ENCODE results near the gene CSNK1D. TPM values are rescaled to one million over a fixed set of nuclear protein-coding genes. Genes with fewer than 3 reads are reported as not detected.
A peak's percentile ranks its signal among the peaks of the same experiment; 100 is the strongest.

Gene CSNK1D
- total RNA-seq, 3 donors from 2014 or later, result 177 to 221 (median 189) TPM

DNA sequence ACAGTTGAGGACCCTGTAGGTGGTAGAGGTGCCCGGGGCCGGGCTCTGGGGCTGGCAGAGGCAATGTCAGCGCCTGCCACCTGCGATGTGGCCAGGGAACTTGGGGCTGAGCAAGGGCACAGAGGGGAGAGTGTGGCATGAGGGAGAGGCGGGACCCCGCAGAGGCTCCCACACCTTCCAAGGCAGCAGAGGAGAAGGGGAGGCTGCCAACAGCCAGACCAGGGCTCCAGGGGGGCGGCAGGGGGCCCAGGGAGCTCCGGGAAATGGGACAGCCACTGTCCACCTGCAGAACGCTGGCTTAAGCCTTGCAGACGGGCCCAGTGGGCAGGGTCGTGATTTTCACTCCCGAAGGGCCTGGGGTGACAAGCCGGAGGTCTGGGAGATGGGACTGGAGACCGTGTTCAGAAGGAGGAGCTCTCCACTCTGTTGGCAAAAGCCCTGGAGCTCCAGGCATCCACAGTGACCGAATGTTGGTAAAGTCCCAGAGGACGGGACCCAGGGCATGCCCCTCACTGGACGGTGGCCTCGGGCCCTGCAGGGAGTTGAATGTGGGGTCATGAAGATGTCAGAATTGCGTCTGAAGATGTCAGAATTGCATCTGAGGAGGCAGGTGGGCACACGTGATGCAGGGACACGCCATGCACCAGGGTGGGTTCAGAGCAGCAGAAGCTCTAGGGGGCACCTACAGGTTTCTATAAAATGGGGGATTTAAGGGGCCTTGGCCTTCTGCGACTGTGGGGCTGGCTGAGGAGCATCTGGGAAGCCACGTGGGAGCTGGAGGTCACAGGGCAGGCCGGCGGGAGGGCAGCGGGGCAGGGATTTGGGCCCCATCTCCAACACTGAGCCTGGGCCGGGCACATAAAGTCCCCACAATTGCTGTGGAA is 25.3 kb upstream of the CSNK1D start:
- TF ChIP-seq, protein P1, sequence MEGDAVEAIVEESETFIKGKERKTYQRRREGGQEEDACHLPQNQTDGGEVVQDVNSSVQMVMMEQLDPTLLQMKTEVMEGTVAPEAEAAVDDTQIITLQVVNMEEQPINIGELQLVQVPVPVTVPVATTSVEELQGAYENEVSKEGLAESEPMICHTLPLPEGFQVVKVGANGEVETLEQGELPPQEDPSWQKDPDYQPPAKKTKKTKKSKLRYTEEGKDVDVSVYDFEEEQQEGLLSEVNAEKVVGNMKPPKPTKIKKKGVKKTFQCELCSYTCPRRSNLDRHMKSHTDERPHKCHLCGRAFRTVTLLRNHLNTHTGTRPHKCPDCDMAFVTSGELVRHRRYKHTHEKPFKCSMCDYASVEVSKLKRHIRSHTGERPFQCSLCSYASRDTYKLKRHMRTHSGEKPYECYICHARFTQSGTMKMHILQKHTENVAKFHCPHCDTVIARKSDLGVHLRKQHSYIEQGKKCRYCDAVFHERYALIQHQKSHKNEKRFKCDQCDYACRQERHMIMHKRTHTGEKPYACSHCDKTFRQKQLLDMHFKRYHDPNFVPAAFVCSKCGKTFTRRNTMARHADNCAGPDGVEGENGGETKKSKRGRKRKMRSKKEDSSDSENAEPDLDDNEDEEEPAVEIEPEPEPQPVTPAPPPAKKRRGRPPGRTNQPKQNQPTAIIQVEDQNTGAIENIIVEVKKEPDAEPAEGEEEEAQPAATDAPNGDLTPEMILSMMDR (IDR thresholded peaks at IDR 0.05), result no peak
- intact Hi-C loops (cut with DNase I, micrococcal nuclease), result no loop called here
- ATAC-seq (no peak), DNase-seq (no peak)
- H3K9me3 ChIP-seq, result no peaks in the 10 kb centered on the region
- no peak overlapping the region for H3K4me3 ChIP-seq
- H3K4me1 ChIP-seq (ENCODE audit: low read depth), result peaks cover 48% of the 10 kb centered on the region
- no peaks in the 10 kb centered on the region for H3K36me3 ChIP-seq (ENCODE audit: low read depth)

DNA sequence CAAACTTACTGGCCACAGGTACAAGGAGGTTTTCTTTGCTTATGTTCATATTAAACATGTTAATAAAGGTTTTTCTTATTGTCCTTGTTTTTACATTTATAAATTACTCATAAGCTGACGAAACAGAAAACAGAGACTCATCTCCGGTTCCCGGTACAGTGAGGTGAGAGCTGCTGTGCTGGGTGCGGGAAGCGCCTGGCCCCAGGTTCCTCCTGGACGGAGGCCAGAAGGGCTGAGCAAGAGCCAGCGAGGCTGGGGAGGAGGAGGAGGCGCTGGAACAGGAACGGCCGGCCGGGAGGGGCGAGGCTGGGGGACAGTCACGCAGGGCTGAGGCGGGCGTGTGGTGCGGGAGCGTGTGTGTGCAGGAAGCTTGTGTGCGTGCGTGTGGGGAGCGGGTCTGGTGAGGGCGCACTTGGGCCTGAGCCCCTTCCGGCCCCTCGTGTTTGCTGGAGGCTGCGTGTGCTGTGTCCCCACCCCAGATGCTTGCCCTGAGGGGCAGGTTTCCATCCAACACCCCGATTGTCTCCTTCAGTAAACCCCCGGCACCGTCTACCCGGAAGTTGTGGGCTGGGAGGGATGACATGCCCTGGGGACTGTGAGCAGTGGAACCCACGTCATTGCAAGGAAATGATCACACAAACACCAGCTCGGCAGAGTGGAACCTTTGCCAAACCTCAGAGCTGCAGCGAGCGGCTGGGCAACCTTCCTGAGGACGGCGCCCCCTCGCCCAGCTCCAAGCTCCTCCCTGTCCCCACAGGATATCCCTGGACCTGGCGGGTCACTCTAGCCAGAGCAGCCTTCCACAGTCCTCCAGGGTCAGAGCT is 24.4 kb upstream of the CSNK1D start:
- peak; percentile 75 for ATAC-seq
- Histone ChIP-seq H3K4me3 (peak overlapping the region; percentile 11), H3K9me3 (no peaks in the 10 kb centered on the region), H3K4me1 (ENCODE audit: low read depth) (peaks cover 49% of the 10 kb centered on the region), H3K36me3 (ENCODE audit: low read depth) (no peaks in the 10 kb centered on the region)
- intact Hi-C loops (cut with DNase I, micrococcal nuclease), result no loop called here
- TF ChIP-seq, protein P1 (IDR thresholded peaks at IDR 0.05), result no peak
- peak; percentile 92 to 96 (median 94) for DNase-seq

DNA sequence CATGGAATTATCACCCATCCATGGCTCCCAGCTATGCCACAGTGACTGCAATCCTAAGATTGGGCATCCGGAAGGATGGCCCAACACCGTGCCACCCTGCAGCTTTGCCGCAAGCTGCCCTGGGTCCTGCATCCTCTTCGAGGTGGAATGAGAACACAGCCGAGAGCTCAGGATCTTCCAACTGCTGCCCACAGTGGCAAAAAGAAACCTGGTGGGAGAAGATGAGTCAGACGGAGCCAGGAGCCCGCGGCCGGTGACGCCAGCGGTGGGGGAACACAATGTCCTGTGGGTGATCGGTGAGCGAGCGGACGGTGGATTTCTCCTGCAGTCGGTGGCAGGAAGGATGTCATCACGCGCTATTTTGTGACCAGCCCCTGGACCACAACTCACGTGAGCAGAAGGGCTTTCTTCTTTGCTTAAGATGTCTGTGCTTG is 23.8 kb upstream of the CSNK1D start:
- Histone ChIP-seq H3K4me3 (peak overlapping the region; percentile 11), H3K4me1 (ENCODE audit: low read depth) (peaks cover 50% of the 10 kb centered on the region), H3K36me3 (ENCODE audit: low read depth) (no peaks in the 10 kb centered on the region), H3K9me3 (no peaks in the 10 kb centered on the region)
- intact Hi-C loops (cut with DNase I, micrococcal nuclease), result no loop called here
- TF ChIP-seq, protein P1 (IDR thresholded peaks at IDR 0.05), result no peak
- ATAC-seq, result peak; percentile 27
- peak; percentile 77 to 95 (median 83) for DNase-seq

DNA sequence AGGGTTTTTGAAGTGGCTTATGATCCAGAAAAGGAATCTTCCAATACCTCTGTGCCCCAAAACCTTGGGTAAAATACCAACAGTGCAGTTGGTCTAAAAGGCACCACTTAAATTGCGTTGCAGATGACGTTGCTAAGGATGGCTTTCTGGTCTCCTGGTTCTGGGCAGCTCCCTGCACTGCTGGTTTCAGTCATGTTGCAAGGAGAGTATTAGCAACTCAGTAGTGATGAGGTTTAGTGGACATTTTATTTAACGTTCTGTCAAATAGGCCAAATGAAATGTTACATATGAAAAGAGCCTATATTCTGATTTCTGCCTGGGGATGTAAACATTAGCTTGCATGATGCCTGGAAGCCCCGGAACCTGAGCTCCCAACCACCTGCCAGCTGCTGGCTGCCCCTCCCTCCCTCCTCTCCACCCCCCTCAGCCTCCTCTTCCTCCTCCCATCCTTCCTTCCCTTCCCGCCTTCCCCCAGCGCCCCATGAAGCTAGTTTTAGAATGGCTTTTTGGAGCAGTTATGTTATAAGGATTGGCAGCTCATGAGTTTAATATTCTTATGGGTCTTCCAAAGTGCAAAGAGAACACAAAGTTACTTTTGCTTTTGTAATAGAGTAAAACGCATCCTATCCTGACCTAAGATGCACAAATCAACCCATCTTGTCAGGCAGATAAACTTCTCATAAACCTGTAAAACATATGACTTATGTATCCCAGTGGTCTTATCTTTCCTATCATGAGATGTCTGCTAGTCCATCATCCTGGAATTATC is 23.2 kb upstream of the CSNK1D start:
- DNase-seq (peak in 2 of 3 donors; percentile 38 to 74), ATAC-seq (no peak)
- TF ChIP-seq, protein P1 (IDR thresholded peaks at IDR 0.05), result no peak
- Histone ChIP-seq H3K4me1 (ENCODE audit: low read depth) (peaks cover 55% of the 10 kb centered on the region), H3K4me3 (no peak overlapping the region), H3K9me3 (no peaks in the 10 kb centered on the region), H3K36me3 (ENCODE audit: low read depth) (no peaks in the 10 kb centered on the region)
- intact Hi-C loops (cut with DNase I, micrococcal nuclease), result no loop called here

DNA sequence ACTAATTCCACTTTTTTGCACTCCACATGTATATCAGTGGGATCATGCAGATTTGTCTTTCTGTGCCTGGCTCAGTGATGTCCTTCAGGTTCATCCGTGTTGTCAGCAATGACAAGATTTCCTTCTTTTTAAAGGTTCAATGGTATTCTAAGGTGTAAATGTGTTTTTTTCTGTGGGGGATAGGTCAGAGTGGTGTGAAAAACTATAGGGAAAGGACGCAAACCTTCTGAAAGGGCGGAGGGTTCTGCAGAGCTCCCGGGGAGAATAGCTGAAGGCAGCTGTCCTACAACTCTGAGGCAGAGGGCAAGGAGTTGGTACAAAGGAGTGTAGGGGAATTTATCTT is 21.9 kb upstream of the CSNK1D start:
- DNase-seq, result no peak
- peak; percentile 1 for ATAC-seq
- intact Hi-C loops (cut with DNase I, micrococcal nuclease), result no loop called here
- no peak overlapping the region for H3K4me3 ChIP-seq
- peaks cover 49% of the 10 kb centered on the region for H3K4me1 ChIP-seq (ENCODE audit: low read depth)
- H3K9me3 ChIP-seq, result no peaks in the 10 kb centered on the region
- H3K36me3 ChIP-seq (ENCODE audit: low read depth), result no peaks in the 10 kb centered on the region
- TF ChIP-seq, protein P1 (IDR thresholded peaks at IDR 0.05), result no peak

Measured in mucosa of descending colon (tissue), 3 donors.